ENCODE data around the gene IKBIP.
"Not testable (repeated sequence)": the region's sequence is repeated elsewhere in the genome, so short reads cannot be mapped to it uniquely, and the experiment has no call there.

IKBIP gene

GRCh38 chr12:98606359-98606988 lies 38.1 kb downstream of the IKBIP start:
- Mint-ChIP-seq H3K4me3 (no peak overlapping the region), H3K27me3 (no peaks in the 10 kb centered on the region), H3K4me1 (peaks cover 10% of the 10 kb centered on the region), H3K36me3 (peaks cover 16% of the 10 kb centered on the region), H3K27ac (no peak overlapping the region), H3K9me3 (no peaks in the 10 kb centered on the region)
- CTCF ChIA-PET = interaction anchor here (1.1 to 1.4 kb wide), 3 partner anchors 13 to 73 kb away, joined by 3 to 4 read pairs (median 3); partner anchors contain the start of gene SLC25A3
- DNase-seq = no peak

- CTCF ChIA-PET = no interaction called here
- H3K27ac Mint-ChIP-seq = no peak overlapping the region
- H3K36me3 Mint-ChIP-seq = peaks cover 36% of the 10 kb centered on the region
- H3K4me3 Mint-ChIP-seq = no peak overlapping the region
- H3K27me3 Mint-ChIP-seq = no peaks in the 10 kb centered on the region
- H3K4me1 Mint-ChIP-seq = peaks cover 13% of the 10 kb centered on the region
- no peak for DNase-seq
- no peaks in the 10 kb centered on the region for H3K9me3 Mint-ChIP-seq
These were observed 42.7 kb downstream of the IKBIP start for GRCh38 chr12:98601924-98602323.

GRCh38 chr12:98597313-98597712 lies 47.3 kb downstream of the IKBIP start:
- DNase-seq, H3K4me3 Mint-ChIP-seq, H3K9me3 Mint-ChIP-seq, H3K27me3 Mint-ChIP-seq, H3K27ac Mint-ChIP-seq: not testable (repeated sequence)
- peaks cover 46% of the 10 kb centered on the region for H3K36me3 Mint-ChIP-seq
- CTCF ChIA-PET = interaction anchor here (0.9 to 1.0 kb wide), 2 partner anchors 31 to 200 kb away, joined by 3 to 4 read pairs; no protein-coding TSS in a partner anchor
- peaks cover 34% of the 10 kb centered on the region for H3K4me1 Mint-ChIP-seq

GRCh38 chr12:98595243-98595988 lies 49.2 kb downstream of the IKBIP start:
- peak overlapping the region; percentile 98 for H3K27ac Mint-ChIP-seq
- H3K36me3 Mint-ChIP-seq = peaks cover 37% of the 10 kb centered on the region
- peak; percentile 31 for DNase-seq

GRCh38 chr12:98594050-98594835 lies 50.3 kb downstream of the IKBIP start:
- DNase-seq = no peak
- H3K36me3 Mint-ChIP-seq = peaks cover 34% of the 10 kb centered on the region
- peaks cover 6% of the 10 kb centered on the region for H3K27me3 Mint-ChIP-seq
- CTCF ChIA-PET = interaction anchor here (0.7 to 1.6 kb wide), 9 partner anchors 13 to 73 kb away, joined by 3 to 10 read pairs (median 3); no protein-coding TSS in a partner anchor
- peak overlapping the region; percentile 85 for H3K4me3 Mint-ChIP-seq
- peak overlapping the region; percentile 98 for H3K27ac Mint-ChIP-seq
- peaks cover 37% of the 10 kb centered on the region for H3K4me1 Mint-ChIP-seq
- H3K9me3 Mint-ChIP-seq = no peaks in the 10 kb centered on the region

More at GRCh38 chr12:98595243-98595988, 49.2 kb downstream of the IKBIP start:
- Mint-ChIP-seq H3K27me3 (no peaks in the 10 kb centered on the region), H3K4me3 (peak overlapping the region; percentile 85), H3K4me1 (peaks cover 37% of the 10 kb centered on the region), H3K9me3 (no peaks in the 10 kb centered on the region)
- CTCF ChIA-PET = interaction anchor here (0.6 to 1.6 kb wide), 8 partner anchors 24 to 80 kb away, joined by 3 to 6 read pairs (median 3); partner anchors contain the start of gene TMPO

- Mint-ChIP-seq H3K9me3 (no peaks in the 10 kb centered on the region), H3K4me1 (peaks cover 37% of the 10 kb centered on the region), H3K27me3 (peaks cover 6% of the 10 kb centered on the region), H3K36me3 (peaks cover 34% of the 10 kb centered on the region), H3K27ac (peak within 1 kb of the TSS; percentile 98), H3K4me3 (peak within 1 kb of the TSS; percentile 85)
- peak; percentile 95 for DNase-seq
- CTCF ChIA-PET = interaction anchor here (0.7 to 1.5 kb wide), 7 partner anchors 14 to 77 kb away, joined by 3 to 10 read pairs (median 3); no protein-coding TSS in a partner anchor
These were observed 51.1 kb downstream of the IKBIP start, which contains the start of gene SLC25A3 for GRCh38 chr12:98593351-98594049. TSS of gene SLC25A3 (plus strand) at chr12:98593686. CDS start at chr12:98593979, 293 bp downstream.

- no peak for DNase-seq
- H3K4me1 Mint-ChIP-seq = peaks cover 32% of the 10 kb centered on the region
- peaks cover 8% of the 10 kb centered on the region for H3K27me3 Mint-ChIP-seq
- no peaks in the 10 kb centered on the region for H3K9me3 Mint-ChIP-seq
- CTCF ChIA-PET = interaction anchor here (0.5 to 1.5 kb wide), 6 partner anchors 48 to 102 kb away, joined by 3 to 5 read pairs (median 3); no protein-coding TSS in a partner anchor
- H3K27ac Mint-ChIP-seq = peak overlapping the region; percentile 98
- H3K4me3 Mint-ChIP-seq = peak overlapping the region; percentile 85
- H3K36me3 Mint-ChIP-seq = peaks cover 27% of the 10 kb centered on the region
These were observed 51.7 kb downstream of the IKBIP start for GRCh38 chr12:98592825-98593322.

GRCh38 chr12:98591209-98591608 lies 53.4 kb downstream of the IKBIP start:
- DNase-seq = no peak
- Mint-ChIP-seq H3K27me3 (peaks cover 11% of the 10 kb centered on the region), H3K27ac (peak overlapping the region; percentile 2), H3K4me3 (peak overlapping the region; percentile 30), H3K4me1 (peaks cover 21% of the 10 kb centered on the region), H3K9me3 (no peaks in the 10 kb centered on the region), H3K36me3 (peaks cover 18% of the 10 kb centered on the region)
- CTCF ChIA-PET = interaction anchor here (0.9 kb wide), 1 partner anchor 24 kb away, joined by 3 read pairs; no protein-coding TSS in a partner anchor

- no peak overlapping the region for H3K4me3 Mint-ChIP-seq
- H3K36me3 Mint-ChIP-seq = no peaks in the 10 kb centered on the region
- CTCF ChIA-PET = interaction anchor here (1.7 kb wide), 1 partner anchor 20 kb away, joined by 6 read pairs; no protein-coding TSS in a partner anchor
- peaks cover 20% of the 10 kb centered on the region for H3K27me3 Mint-ChIP-seq
- H3K27ac Mint-ChIP-seq = no peak overlapping the region
- H3K9me3 Mint-ChIP-seq = no peaks in the 10 kb centered on the region
- no peak for DNase-seq
- peaks cover 2% of the 10 kb centered on the region for H3K4me1 Mint-ChIP-seq
These were observed 57.5 kb downstream of the IKBIP start for GRCh38 chr12:98587084-98587483.

- Mint-ChIP-seq H3K27ac (no peak overlapping the region), H3K36me3 (no peaks in the 10 kb centered on the region), H3K27me3 (peaks cover 20% of the 10 kb centered on the region), H3K4me1 (no peaks in the 10 kb centered on the region), H3K4me3 (no peak overlapping the region), H3K9me3 (no peaks in the 10 kb centered on the region)
- CTCF ChIA-PET = interaction anchor here (1.6 kb wide), 1 partner anchor 11 kb away, joined by 4 read pairs; no protein-coding TSS in a partner anchor
- DNase-seq = no peak
These were observed 62.5 kb downstream of the IKBIP start for GRCh38 chr12:98582093-98582492.

- peaks cover 20% of the 10 kb centered on the region for H3K27me3 Mint-ChIP-seq
- H3K9me3 Mint-ChIP-seq = peaks cover 3% of the 10 kb centered on the region
These were observed 63.5 kb downstream of the IKBIP start for GRCh38 chr12:98581101-98581500.

GRCh38 chr12:98580695-98581094 lies 63.9 kb downstream of the IKBIP start:
- no peak overlapping the region for H3K4me3 Mint-ChIP-seq
- CTCF ChIA-PET = no interaction called here

More at GRCh38 chr12:98581101-98581500, 63.5 kb downstream of the IKBIP start:
- H3K4me3 Mint-ChIP-seq = no peak overlapping the region
- H3K27ac Mint-ChIP-seq = no peak overlapping the region
- no peaks in the 10 kb centered on the region for H3K4me1 Mint-ChIP-seq
- no peaks in the 10 kb centered on the region for H3K36me3 Mint-ChIP-seq
- CTCF ChIA-PET = no interaction called here
- DNase-seq = no peak

GRCh38 chr12:98579835-98580234 lies 64.8 kb downstream of the IKBIP start:
- no peak for DNase-seq
- peaks cover 3% of the 10 kb centered on the region for H3K9me3 Mint-ChIP-seq
- CTCF ChIA-PET = interaction anchor here (1.7 kb wide), 1 partner anchor 13 kb away, joined by 6 read pairs; no protein-coding TSS in a partner anchor
- H3K4me1 Mint-ChIP-seq = no peaks in the 10 kb centered on the region
- no peak overlapping the region for H3K4me3 Mint-ChIP-seq
- H3K27ac Mint-ChIP-seq = no peak overlapping the region
- peaks cover 20% of the 10 kb centered on the region for H3K27me3 Mint-ChIP-seq
- H3K36me3 Mint-ChIP-seq = no peaks in the 10 kb centered on the region

More at GRCh38 chr12:98580695-98581094, 63.9 kb downstream of the IKBIP start:
- H3K27me3 Mint-ChIP-seq = peaks cover 20% of the 10 kb centered on the region
- DNase-seq = no peak
- H3K27ac Mint-ChIP-seq = no peak overlapping the region
- H3K4me1 Mint-ChIP-seq = no peaks in the 10 kb centered on the region
- H3K9me3 Mint-ChIP-seq = peaks cover 3% of the 10 kb centered on the region
- no peaks in the 10 kb centered on the region for H3K36me3 Mint-ChIP-seq

All from activated naive CD4-positive, alpha-beta T cell treated with anti-CD3 and anti-CD28 coated beads, Interleukin-2, amount 10 ng/mL, durations not matched to agents 7 days and 5 days (primary cell).